ENCODE results near the gene RTF2.
"Not testable (repeated sequence)": the region's sequence is repeated elsewhere in the genome, so short reads cannot be mapped to it uniquely, and the experiment has no call there.

The RTF2 gene

GRCh38 chr20:56503916-56504315, 35.5 kb downstream of the RTF2 start:
- DNase-seq, result no peak

GRCh38 chr20:56504373-56505005, 36.1 kb downstream of the RTF2 start:
- DNase-seq, result no peak

GRCh38 chr20:56506103-56506502, 37.7 kb downstream of the RTF2 start:
- DNase-seq, result no peak

GRCh38 chr20:56511926-56512325, 43.5 kb downstream of the RTF2 start:
- DNase-seq, result no peak

- DNase-seq, result no peak
Measured at GRCh38 chr20:56513161-56514150, 45.0 kb downstream of the RTF2 start.

GRCh38 chr20:56516631-56517030, 48.2 kb downstream of the RTF2 start:
- no peak for DNase-seq

- no peak for DNase-seq
Measured at GRCh38 chr20:56517211-56517610, 48.8 kb downstream of the RTF2 start.

GRCh38 chr20:56517641-56518040, 49.2 kb downstream of the RTF2 start:
- no peak for DNase-seq

GRCh38 chr20:56518126-56518525, 49.7 kb downstream of the RTF2 start:
- DNase-seq, result no peak

GRCh38 chr20:56518721-56519398, 50.4 kb downstream of the RTF2 start:
- DNase-seq, result no peak

GRCh38 chr20:56519551-56519950, 51.1 kb downstream of the RTF2 start:
- no peak for DNase-seq

- DNase-seq, result no peak
Measured at GRCh38 chr20:56520180-56520579, 51.8 kb downstream of the RTF2 start.

- not testable (repeated sequence) for DNase-seq
Measured at GRCh38 chr20:56520746-56521354, 52.4 kb downstream of the RTF2 start.

GRCh38 chr20:56522311-56522710, 53.9 kb downstream of the RTF2 start:
- DNase-seq, result no peak

GRCh38 chr20:56524444-56524843, 56.0 kb downstream of the RTF2 start, which contains the start of gene FAM209A:
Gene FAM209A, plus strand, starts transcription at chr20:56524744. Its CDS starts 65 bp downstream, at chr20:56524809.
- not testable (repeated sequence) for DNase-seq

- DNase-seq, result no peak
Measured at GRCh38 chr20:56527521-56527920, 59.1 kb downstream of the RTF2 start.

GRCh38 chr20:56532946-56533345, 64.5 kb downstream of the RTF2 start, which contains the start of gene FAM209B:
Gene FAM209B, plus strand, starts transcription at chr20:56533246. Its CDS starts 96 bp downstream, at chr20:56533342.
- DNase-seq, result not testable (repeated sequence)

GRCh38 chr20:56537997-56538396, 69.6 kb downstream of the RTF2 start:
- no peak for DNase-seq

- no peak for DNase-seq
Measured at GRCh38 chr20:56540415-56540814, 72.0 kb downstream of the RTF2 start.

GRCh38 chr20:56542489-56543030, 74.1 kb downstream of the RTF2 start:
- no peak for DNase-seq

GRCh38 chr20:56551571-56551970, 83.1 kb downstream of the RTF2 start:
- DNase-seq, result no peak

- no peak for DNase-seq
Measured at GRCh38 chr20:56552911-56553629, 84.6 kb downstream of the RTF2 start.

All from NCI-H69 (cell line).